Activated T-cell treated with anti-CD3 and anti-CD28 coated beads, Interleukin-2, amount 50 U/mL, for 24 hours (primary cell): ENCODE data around the gene CHKA.

ENCODE experiments used
- DNase-seq: peaks from one replicate; pipeline ENCODE4 v3.0.0-alpha.2; 2020
- H3K27ac Mint-ChIP-seq: 2 replicates; pipeline ENCODE4 v1.8.0; 2020; ENCODE audit warnings: mild to moderate bottlenecking, mixed read lengths
- H3K27me3 Mint-ChIP-seq: 2 replicates; pipeline ENCODE4 v1.8.0; 2020; ENCODE audit warnings: mixed read lengths
- H3K36me3 Mint-ChIP-seq: 2 replicates; pipeline ENCODE4 v1.8.0; 2020; ENCODE audit warnings: low read depth, mixed read lengths
- H3K4me1 Mint-ChIP-seq: 2 replicates; pipeline ENCODE4 v1.8.0; 2020; ENCODE audit warnings: low read depth, mixed read lengths
- H3K4me3 Mint-ChIP-seq: 2 replicates; pipeline ENCODE4 v1.8.0; 2020; ENCODE audit warnings: mild to moderate bottlenecking, moderate library complexity, mixed read lengths
- H3K9me3 Mint-ChIP-seq: 2 replicates; pipeline ENCODE4 v1.8.0; 2020; ENCODE audit warnings: mixed read lengths

The CHKA gene

GRCh38 chr11:68148879-68149278 is 27.7 kb upstream of the CHKA start:
- H3K36me3 Mint-ChIP-seq, result no peaks in the 10 kb centered on the region
- H3K27ac Mint-ChIP-seq, result no peak overlapping the region
- no peak overlapping the region for H3K4me3 Mint-ChIP-seq

GRCh38 chr11:68148071-68148805 is 27.1 kb upstream of the CHKA start:
- H3K36me3 Mint-ChIP-seq, result no peaks in the 10 kb centered on the region
- no peaks in the 10 kb centered on the region for H3K27me3 Mint-ChIP-seq
- H3K4me3 Mint-ChIP-seq, result no peak overlapping the region
- no peaks in the 10 kb centered on the region for H3K9me3 Mint-ChIP-seq
- DNase-seq, result no peak
- H3K4me1 Mint-ChIP-seq, result no peaks in the 10 kb centered on the region
- H3K27ac Mint-ChIP-seq, result no peak overlapping the region

More at GRCh38 chr11:68148879-68149278, 27.7 kb upstream of the CHKA start:
- Mint-ChIP-seq H3K9me3 (no peaks in the 10 kb centered on the region), H3K27me3 (no peaks in the 10 kb centered on the region), H3K4me1 (no peaks in the 10 kb centered on the region)
- DNase-seq, result no peak

GRCh38 chr11:68146704-68147474 is 25.7 kb upstream of the CHKA start:
- Mint-ChIP-seq H3K9me3 (no peaks in the 10 kb centered on the region), H3K27me3 (no peaks in the 10 kb centered on the region), H3K4me3 (no peak overlapping the region), H3K36me3 (no peaks in the 10 kb centered on the region), H3K4me1 (peaks cover 8% of the 10 kb centered on the region), H3K27ac (no peak overlapping the region)
- DNase-seq, result no peak

- Mint-ChIP-seq H3K4me1 (peaks cover 14% of the 10 kb centered on the region), H3K4me3 (no peak overlapping the region), H3K27me3 (no peaks in the 10 kb centered on the region), H3K36me3 (no peaks in the 10 kb centered on the region), H3K27ac (no peak overlapping the region), H3K9me3 (no peaks in the 10 kb centered on the region)
- DNase-seq, result no peak
Observed at GRCh38 chr11:68146010-68146540, 24.9 kb upstream of the CHKA start.

- no peak for DNase-seq
- H3K9me3 Mint-ChIP-seq, result no peaks in the 10 kb centered on the region
- no peak overlapping the region for H3K4me3 Mint-ChIP-seq
- no peaks in the 10 kb centered on the region for H3K36me3 Mint-ChIP-seq
- no peak overlapping the region for H3K27ac Mint-ChIP-seq
- H3K4me1 Mint-ChIP-seq, result peaks cover 14% of the 10 kb centered on the region
- H3K27me3 Mint-ChIP-seq, result no peaks in the 10 kb centered on the region
Observed at GRCh38 chr11:68145120-68145866, 24.1 kb upstream of the CHKA start.

- H3K4me3 Mint-ChIP-seq, result no peak overlapping the region
- H3K27me3 Mint-ChIP-seq, result no peaks in the 10 kb centered on the region
- H3K4me1 Mint-ChIP-seq, result peaks cover 14% of the 10 kb centered on the region
- DNase-seq, result no peak
- H3K27ac Mint-ChIP-seq, result no peak overlapping the region
- no peaks in the 10 kb centered on the region for H3K9me3 Mint-ChIP-seq
- no peaks in the 10 kb centered on the region for H3K36me3 Mint-ChIP-seq
Observed at GRCh38 chr11:68143310-68143689, 22.1 kb upstream of the CHKA start.

GRCh38 chr11:68142441-68143309 is 21.5 kb upstream of the CHKA start:
- DNase-seq, result no peak
- Mint-ChIP-seq H3K4me3 (no peak overlapping the region), H3K4me1 (peaks cover 14% of the 10 kb centered on the region), H3K27me3 (no peaks in the 10 kb centered on the region), H3K36me3 (no peaks in the 10 kb centered on the region), H3K9me3 (no peaks in the 10 kb centered on the region), H3K27ac (peak overlapping the region; percentile 84)

- no peaks in the 10 kb centered on the region for H3K36me3 Mint-ChIP-seq
- peak overlapping the region; percentile 84 for H3K27ac Mint-ChIP-seq
- H3K9me3 Mint-ChIP-seq, result no peaks in the 10 kb centered on the region
- peak; percentile 66 for DNase-seq
- H3K27me3 Mint-ChIP-seq, result no peaks in the 10 kb centered on the region
- H3K4me3 Mint-ChIP-seq, result no peak overlapping the region
- peaks cover 14% of the 10 kb centered on the region for H3K4me1 Mint-ChIP-seq
Observed at GRCh38 chr11:68142028-68142412, 20.8 kb upstream of the CHKA start.

- no peak for DNase-seq
- no peaks in the 10 kb centered on the region for H3K27me3 Mint-ChIP-seq
- peak overlapping the region; percentile 84 for H3K27ac Mint-ChIP-seq
- H3K4me3 Mint-ChIP-seq, result no peak overlapping the region
- no peaks in the 10 kb centered on the region for H3K9me3 Mint-ChIP-seq
- peaks cover 14% of the 10 kb centered on the region for H3K4me1 Mint-ChIP-seq
- H3K36me3 Mint-ChIP-seq, result no peaks in the 10 kb centered on the region
Observed at GRCh38 chr11:68141246-68142027, 20.2 kb upstream of the CHKA start.

GRCh38 chr11:68140496-68141245 is 19.5 kb upstream of the CHKA start:
- H3K27me3 Mint-ChIP-seq, result no peaks in the 10 kb centered on the region
- no peak overlapping the region for H3K4me3 Mint-ChIP-seq
- H3K4me1 Mint-ChIP-seq, result peaks cover 14% of the 10 kb centered on the region
- no peak for DNase-seq
- no peaks in the 10 kb centered on the region for H3K36me3 Mint-ChIP-seq
- no peak overlapping the region for H3K27ac Mint-ChIP-seq
- H3K9me3 Mint-ChIP-seq, result no peaks in the 10 kb centered on the region

- Mint-ChIP-seq H3K4me3 (no peak overlapping the region), H3K4me1 (peaks cover 16% of the 10 kb centered on the region), H3K9me3 (peaks cover 3% of the 10 kb centered on the region), H3K27me3 (no peaks in the 10 kb centered on the region), H3K36me3 (peaks cover 2% of the 10 kb centered on the region), H3K27ac (no peak overlapping the region)
- no peak for DNase-seq
Observed at GRCh38 chr11:68138237-68138636, 17.0 kb upstream of the CHKA start.

- no peak overlapping the region for H3K4me3 Mint-ChIP-seq
- no peak for DNase-seq
- H3K27ac Mint-ChIP-seq, result no peak overlapping the region
- H3K9me3 Mint-ChIP-seq, result peaks cover 3% of the 10 kb centered on the region
- peaks cover 16% of the 10 kb centered on the region for H3K4me1 Mint-ChIP-seq
- peaks cover 2% of the 10 kb centered on the region for H3K36me3 Mint-ChIP-seq
- no peaks in the 10 kb centered on the region for H3K27me3 Mint-ChIP-seq
Observed at GRCh38 chr11:68137833-68138232, 16.6 kb upstream of the CHKA start.

GRCh38 chr11:68136866-68137265 is 15.7 kb upstream of the CHKA start:
- Mint-ChIP-seq H3K4me1 (peaks cover 8% of the 10 kb centered on the region), H3K9me3 (peaks cover 10% of the 10 kb centered on the region), H3K36me3 (peaks cover 4% of the 10 kb centered on the region), H3K4me3 (no peak overlapping the region), H3K27me3 (no peaks in the 10 kb centered on the region), H3K27ac (no peak overlapping the region)
- no peak for DNase-seq
